ENCODE data around the gene KCNQ5.
A peak's percentile ranks its signal among the peaks of the same experiment; 100 is the strongest.
"Not testable (repeated sequence)": the region's sequence is repeated elsewhere in the genome, so short reads cannot be mapped to it uniquely, and the experiment has no call there.

KCNQ5 gene

GRCh38 chr6:73152556-73152955, 530.7 kb downstream of the KCNQ5 start:
- no peak for FAIRE-seq
- no peak for TF ChIP-seq POLR2A (IDR thresholded peaks at IDR 0.05; ENCODE audit: low read depth, low read length)
- no peak for DNase-seq (ENCODE audit: insufficient read length, low spot score)

DNA sequence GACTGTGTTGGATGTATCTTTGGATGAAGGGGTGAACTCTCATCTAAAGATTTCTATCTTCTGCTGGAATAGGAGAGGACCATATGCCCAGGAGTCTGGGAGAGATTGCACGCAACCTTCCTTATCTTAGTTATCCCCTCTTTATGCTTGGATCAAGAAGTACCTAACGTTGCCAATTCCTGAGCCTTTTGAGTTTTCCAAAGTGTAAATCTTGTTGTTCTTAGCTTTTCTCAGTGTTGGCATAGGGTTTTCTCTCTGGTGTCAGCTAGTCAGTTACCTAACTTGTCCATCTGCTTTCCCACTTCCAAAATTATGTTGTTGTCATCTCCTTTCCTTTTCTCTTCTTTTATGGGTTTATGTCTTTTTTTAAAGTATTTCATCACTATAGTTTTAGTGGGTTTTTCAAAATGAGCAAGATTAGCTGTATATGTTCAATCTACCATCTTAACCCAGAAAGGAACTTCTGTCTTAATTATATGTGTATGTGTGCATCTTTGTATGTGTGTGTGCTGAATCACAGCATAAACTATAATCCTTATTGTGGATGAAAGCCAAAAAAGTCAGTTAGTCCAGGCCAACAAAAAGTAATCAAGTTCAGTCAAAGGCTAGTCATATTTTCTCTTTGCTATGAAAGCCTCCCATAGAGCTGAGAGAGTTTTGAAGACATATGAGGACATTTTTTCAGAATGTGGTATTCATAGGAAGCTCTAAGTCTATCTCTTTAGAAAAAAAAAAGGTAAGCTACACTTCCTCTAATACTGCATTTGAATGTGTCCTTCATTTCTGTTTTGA, 531.3 kb downstream of the KCNQ5 start:
- no peak for TF ChIP-seq POLR2A (IDR thresholded peaks at IDR 0.05; ENCODE audit: low read depth, low read length)
- no peak for DNase-seq (ENCODE audit: insufficient read length, low spot score)
- FAIRE-seq: peak; percentile 30

DNA sequence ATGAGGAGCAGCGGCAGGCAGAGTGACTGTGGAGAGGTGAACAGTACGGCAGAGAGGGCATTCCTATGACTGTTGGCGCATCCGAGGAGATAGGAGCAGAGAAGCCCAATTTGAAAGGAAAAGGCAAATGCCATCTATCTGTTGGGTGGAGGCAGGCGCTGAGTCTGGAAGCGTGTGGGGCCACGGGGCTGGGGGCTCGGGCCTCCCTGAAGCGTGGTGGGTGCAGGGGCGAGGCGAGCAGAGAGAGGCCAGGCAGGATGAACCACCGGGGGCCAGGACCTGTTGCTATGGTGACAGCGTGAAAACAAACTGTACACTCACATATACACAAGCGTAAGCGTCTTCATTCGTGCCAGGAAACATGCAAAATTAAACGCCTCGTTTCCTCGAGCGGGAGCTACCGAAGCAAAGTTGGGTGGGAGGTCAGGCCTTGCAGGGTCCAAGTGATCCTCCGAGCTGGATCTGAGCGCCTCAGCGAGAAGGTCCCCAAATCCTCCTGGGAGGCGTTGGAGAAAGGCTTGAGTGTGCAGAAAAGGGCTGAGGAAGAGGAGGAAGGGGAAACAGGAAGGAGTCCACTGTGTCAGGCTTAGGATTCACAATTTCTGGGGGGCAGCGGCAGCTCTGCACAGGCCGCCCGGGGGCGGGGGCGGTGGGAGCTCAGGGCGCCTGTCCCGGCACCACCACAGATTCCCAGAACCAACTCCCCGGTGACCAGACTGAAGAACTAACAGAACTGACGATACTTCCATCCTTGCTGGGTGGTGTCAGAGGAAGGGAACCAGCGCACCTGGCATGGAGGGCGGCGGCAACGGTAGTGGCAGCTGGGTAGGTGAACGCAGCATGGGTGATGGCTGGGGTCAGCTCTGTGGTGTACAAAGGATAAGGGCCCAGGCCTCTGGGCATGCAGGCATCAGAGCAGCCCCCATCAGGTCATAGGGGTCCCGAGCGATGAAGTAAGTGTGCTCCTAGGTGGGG, 535.2 kb downstream of the KCNQ5 start:
- FAIRE-seq (no peak), DNase-seq (ENCODE audit: insufficient read length, low spot score) (no peak)
- TF ChIP-seq POLR2A (IDR thresholded peaks at IDR 0.05; ENCODE audit: low read depth, low read length): no peak

DNA sequence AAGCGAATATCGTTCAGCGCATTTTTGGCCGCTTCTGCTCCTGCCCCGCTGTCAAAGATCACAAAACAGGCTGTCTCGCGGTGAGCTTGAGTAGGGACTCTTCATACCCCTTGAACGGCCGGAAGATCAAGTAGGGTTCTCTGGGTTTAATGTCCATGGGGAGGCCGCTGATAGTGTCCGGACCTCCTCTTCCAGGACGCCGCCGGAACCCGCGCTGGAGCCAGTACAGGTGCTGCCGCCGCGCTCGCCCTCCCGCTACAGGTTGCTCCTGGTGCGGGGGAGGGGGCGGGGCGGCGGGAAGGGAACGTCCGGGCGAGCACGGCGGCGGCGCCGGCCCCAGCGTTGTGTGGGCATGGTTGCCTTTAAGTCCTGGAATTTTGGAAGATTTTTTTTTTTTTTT, 536.0 kb downstream of the KCNQ5 start:
- FAIRE-seq: no peak
- DNase-seq (ENCODE audit: insufficient read length, low spot score): no peak
- no peak for TF ChIP-seq POLR2A (IDR thresholded peaks at IDR 0.05; ENCODE audit: low read depth, low read length)

DNA sequence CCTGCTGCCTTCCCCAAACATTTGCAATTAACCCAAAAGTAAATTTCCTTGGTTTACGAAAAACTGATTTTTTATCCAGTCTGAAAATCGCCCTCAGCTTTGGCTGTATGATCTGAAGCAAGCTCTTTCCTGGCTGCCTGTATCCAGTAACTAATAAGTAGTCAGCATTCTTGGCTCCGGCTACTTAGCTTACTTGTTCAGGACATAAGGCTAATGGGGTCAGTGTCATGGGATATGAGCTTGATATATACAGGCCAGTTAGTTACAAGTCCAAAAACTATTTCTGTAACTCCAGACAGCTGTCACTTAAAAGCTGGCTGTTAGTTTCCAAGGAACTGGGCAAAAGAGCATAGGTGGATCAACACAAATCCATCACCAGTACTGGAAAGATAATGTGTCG, 547.2 kb downstream of the KCNQ5 start:
- no peak for DNase-seq (ENCODE audit: insufficient read length, low spot score)
- no peak for TF ChIP-seq POLR2A (IDR thresholded peaks at IDR 0.05; ENCODE audit: low read depth, low read length)
- FAIRE-seq: no peak

GRCh38 chr6:73169633-73170032, 547.8 kb downstream of the KCNQ5 start:
- DNase-seq (ENCODE audit: insufficient read length, low spot score) (no peak), FAIRE-seq (no peak)
- TF ChIP-seq POLR2A (IDR thresholded peaks at IDR 0.05; ENCODE audit: low read depth, low read length): no peak

- FAIRE-seq (no peak), DNase-seq (ENCODE audit: insufficient read length, low spot score) (no peak)
- TF ChIP-seq POLR2A (IDR thresholded peaks at IDR 0.05; ENCODE audit: low read depth, low read length): no peak
Observed at GRCh38 chr6:73174646-73175045, 552.8 kb downstream of the KCNQ5 start.

- no peak for TF ChIP-seq POLR2A (IDR thresholded peaks at IDR 0.05; ENCODE audit: low read depth, low read length)
- no peak for DNase-seq (ENCODE audit: insufficient read length, low spot score)
- no peak for FAIRE-seq
Observed at GRCh38 chr6:73176057-73176456, 554.2 kb downstream of the KCNQ5 start.

- DNase-seq (ENCODE audit: insufficient read length, low spot score) (no peak), FAIRE-seq (no peak)
- TF ChIP-seq POLR2A (IDR thresholded peaks at IDR 0.05; ENCODE audit: low read depth, low read length): no peak
Observed at GRCh38 chr6:73177221-73177944, 555.5 kb downstream of the KCNQ5 start.

DNA sequence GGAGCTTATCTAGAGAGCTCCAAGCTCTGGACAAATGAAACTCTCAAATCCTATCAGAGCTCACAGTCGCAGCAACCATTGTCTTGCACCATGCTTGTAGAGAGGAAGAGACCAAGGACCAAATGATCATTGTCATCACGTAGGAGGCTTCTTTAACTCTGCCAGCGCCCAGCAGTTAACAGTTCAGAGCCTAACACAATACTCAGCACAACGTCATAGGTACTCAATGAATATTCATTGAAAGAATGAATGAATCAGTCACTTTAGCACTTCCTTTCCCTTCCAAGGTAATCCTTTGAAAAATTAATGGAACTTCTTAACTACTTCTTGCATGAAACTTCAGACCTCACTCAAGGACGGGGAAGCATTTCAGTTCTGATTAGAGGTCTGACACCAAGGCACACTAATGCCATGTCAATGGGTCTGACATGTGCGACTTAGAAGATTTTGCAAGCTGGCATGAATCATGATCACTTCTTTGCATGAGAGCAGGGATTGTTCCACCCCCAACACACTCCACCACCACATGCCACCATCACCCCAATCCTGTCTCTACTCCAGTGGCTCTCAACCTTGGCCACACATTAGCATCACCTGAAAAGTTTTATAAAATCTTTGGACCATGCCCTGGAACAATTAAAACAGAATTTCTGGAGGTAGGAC, 558.3 kb downstream of the KCNQ5 start:
- FAIRE-seq: peak; percentile 80
- TF ChIP-seq POLR2A (IDR thresholded peaks at IDR 0.05; ENCODE audit: low read depth, low read length): no peak
- DNase-seq (ENCODE audit: insufficient read length, low spot score): no peak

GRCh38 chr6:73180763-73181619, 559.1 kb downstream of the KCNQ5 start:
- peak; percentile 79 for FAIRE-seq
- no peak for TF ChIP-seq POLR2A (IDR thresholded peaks at IDR 0.05; ENCODE audit: low read depth, low read length)
- peak; percentile 33 for DNase-seq (ENCODE audit: insufficient read length, low spot score)

- TF ChIP-seq POLR2A (IDR thresholded peaks at IDR 0.05; ENCODE audit: low read depth, low read length): no peak
- DNase-seq (ENCODE audit: insufficient read length, low spot score) (no peak), FAIRE-seq (no peak)
Observed at GRCh38 chr6:73182021-73182607, 560.2 kb downstream of the KCNQ5 start.

DNA sequence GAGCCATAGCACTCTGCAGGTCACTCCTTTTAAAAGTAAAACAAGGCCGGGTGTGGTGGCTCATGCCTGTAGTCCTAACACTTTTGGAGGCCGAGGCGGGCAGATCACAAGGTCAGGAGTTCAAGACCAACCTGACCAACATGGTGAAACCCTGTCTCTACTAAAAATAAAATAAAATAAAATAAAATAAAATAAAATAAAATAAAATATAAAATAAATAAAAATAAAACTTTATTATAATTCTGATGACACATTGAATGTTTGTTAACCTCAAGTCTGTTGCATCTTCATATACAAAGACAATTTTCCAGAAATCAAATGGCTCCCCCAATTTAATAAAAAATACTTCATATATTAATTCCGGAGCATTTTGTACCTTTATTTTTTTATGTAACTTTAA, 571.4 kb downstream of the KCNQ5 start:
- FAIRE-seq; DNase-seq (ENCODE audit: insufficient read length, low spot score): not testable (repeated sequence)

Measured in H54 (cell line).